HG03097 (cell line): Measurements from ENCODE around the gene TRMT112.
A peak's percentile ranks its signal among the peaks of the same experiment; 100 is the strongest.

ENCODE experiments used
- ATAC-seq: cut with Tn5 transposase; IDR thresholded peaks from one replicate; pipeline ENCODE4 v1.9.1; 2021; ENCODE audit not compliant: unreplicated experiment, low FRiP score

TRMT112 gene

DNA sequence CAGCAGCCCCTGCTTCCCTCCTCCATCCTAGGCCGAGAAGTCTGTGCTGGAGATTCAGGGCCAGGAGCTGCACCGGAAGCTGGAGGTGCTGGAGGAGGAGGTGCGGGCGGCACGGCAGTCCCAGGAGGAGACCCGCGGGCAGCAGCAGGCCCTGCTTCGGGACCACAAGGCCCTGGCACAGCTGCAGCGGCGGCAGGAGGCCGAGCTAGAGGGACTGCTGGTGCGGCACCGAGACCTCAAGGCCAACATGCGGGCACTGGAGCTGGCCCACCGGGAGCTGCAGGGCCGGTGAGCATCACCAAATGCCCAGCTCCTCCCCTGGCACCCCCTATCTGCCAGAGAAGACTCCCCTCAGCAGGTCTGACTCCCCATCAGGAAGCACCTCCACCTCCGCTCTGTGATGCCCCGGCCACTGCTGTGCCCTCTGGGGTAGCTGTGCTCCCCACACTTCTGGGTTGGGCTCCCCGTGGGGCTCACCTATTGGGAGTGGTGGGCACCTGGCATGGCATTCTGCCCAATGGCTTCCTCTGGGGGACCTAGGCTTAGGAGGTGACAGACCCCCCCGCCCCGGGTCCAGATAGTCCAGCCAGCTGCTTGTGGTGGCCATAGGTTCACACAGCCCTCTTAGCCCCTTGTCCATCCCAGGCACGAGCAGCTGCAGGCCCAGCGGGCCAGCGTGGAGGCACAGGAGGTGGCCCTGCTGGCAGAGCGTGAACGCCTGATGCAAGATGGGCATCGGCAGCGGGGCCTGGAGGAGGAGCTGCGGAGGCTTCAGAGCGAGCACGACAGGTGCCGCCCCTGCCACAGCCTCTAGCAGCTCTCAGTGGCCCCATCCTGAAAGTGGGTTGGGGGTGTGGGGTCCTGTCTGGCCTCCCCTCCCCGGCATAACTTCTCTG lies 35.0 kb upstream of the TRMT112 start:
- no peak for ATAC-seq

DNA sequence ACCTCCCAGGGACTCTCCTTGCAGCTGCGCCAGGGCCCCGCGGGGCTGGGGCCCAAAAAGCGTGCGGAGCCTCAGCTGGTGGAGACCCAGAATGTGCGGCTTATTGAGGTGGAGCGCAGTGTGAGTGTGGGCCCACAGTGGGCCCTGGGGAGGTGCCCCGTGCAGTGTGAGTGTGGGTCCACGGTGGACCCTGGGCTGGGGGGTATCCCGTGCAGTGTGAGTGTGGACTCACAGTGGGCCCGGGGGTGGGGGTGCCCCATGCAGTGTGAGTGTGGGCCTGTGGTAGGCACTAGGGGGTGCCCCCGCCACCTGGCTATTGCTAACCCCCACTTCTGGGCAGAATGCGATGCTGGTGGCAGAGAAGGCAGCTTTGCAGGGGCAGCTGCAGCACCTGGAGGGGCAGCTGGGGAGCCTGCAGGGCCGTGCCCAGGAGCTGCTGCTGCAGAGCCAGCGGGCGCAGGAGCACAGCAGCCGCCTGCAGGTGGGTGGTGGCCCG lies 33.8 kb upstream of the TRMT112 start:
- ATAC-seq, result no peak

DNA sequence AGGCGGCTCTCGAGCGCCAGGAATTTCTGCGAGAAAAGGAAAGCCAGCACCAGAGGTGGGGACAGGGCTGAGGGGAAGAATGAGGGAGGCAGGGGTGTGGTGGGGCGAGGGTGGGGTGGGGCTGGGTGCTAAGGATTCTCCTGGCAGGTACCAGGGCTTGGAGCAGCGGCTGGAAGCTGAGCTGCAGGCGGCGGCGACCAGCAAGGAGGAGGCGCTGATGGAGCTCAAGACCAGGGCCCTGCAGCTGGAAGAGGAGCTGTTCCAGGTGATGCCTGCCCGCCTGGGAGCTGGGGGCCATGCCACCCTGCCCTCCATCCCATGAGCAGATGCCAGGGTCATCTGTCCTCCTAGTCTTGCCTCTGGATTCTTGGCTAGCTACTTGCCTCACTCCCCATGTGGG lies 32.0 kb upstream of the TRMT112 start:
- no peak for ATAC-seq

DNA sequence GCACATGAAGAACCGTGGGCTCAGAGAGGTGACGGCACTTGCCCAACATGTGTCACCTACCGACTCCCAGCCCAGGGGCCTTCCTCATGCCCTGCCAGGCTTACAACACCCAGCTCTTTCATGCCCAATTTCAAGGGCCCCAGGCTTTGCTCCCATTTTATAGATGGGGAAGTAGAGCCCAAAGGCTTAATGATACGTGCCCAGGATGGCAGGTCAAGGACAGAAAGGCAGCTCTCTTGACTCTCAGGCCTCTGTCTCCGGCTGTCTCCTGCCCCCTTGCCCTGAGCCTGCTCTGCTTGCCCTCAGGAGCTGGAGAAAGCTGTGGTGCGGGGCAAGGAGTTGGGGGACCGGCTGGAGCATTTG lies 31.6 kb upstream of the TRMT112 start:
- ATAC-seq, result no peak

DNA sequence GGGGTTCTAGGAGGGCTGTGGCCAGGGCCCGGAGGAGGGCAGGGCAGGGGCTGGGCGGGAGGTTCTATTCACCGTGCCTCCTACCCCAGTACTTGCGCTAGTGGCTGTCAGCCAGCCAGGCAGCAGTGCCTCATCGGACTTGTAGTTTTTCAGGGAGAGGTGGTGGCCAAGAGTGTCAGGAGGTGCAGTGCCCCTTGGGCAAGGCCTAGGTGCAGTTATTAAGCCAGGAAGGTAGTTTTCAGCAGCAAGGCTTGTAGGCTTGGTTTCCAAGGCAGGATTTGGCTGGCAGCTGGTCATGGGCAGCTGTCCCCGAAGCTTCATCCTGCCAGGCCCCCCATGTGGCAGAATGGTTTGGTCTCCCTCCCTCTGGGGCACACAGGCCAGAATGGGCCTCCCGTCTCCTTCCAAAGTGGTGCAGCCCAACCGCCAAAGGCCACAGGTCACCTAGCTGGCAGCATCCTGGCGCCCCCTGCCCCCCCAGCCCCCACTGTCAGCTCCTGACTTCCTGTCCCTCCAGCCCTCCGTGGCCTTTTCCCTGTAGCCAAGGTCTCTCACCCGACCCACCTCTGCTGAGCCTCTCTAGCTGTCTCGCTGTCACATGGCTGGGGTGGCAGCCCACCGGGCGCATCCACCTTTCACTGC lies 31.1 kb upstream of the TRMT112 start:
- ATAC-seq, result no peak

DNA sequence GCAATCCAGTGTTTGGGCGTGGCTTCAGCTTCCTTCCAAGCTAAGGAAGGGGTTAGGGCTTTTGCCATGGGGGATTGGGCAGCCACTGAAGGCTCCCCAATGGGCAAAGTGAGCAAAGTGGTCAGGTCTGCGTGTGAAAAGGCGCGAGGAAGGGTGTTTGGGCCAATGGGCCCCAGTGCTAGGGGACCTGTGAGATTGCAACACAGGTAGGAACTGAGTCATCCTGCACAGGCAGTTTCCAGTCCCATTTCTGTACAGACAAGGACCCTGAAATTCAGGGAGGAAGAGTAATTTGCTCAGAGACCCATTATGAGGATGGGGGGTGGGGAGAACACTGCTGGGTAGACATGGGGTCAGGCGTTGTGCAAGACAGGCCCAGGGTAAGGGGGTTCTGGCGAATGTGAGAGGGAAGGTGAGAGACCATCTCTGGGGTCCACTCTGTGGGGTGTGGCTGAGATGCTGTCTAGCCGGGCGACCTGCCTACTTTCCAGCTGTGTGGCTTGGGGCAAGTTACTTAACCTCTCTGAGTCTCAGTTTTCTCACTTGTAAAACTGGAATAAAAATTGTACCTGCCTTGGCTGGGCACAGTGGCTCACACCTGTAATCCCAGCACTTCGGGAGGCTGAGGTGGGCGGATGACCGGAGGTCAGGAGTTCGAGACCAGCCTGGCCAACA lies 30.0 kb upstream of the TRMT112 start:
- no peak for ATAC-seq

DNA sequence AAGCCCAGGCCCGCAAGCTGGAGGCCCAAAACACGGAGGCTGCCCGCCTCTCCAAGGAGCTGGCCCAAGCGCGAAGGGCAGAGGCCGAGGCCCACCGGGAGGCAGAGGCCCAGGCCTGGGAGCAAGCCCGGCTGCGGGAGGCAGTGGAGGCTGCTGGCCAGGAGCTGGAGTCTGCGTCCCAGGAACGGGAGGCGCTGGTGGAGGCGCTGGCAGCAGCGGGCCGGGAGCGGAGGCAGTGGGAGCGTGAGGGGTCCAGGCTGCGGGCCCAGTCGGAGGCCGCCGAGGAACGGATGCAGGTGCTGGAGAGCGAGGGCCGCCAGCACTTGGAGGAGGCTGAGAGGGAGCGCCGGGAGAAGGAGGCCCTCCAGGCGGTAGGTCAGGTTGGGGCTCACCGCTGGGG lies 27.4 kb upstream of the TRMT112 start:
- no peak for ATAC-seq

DNA sequence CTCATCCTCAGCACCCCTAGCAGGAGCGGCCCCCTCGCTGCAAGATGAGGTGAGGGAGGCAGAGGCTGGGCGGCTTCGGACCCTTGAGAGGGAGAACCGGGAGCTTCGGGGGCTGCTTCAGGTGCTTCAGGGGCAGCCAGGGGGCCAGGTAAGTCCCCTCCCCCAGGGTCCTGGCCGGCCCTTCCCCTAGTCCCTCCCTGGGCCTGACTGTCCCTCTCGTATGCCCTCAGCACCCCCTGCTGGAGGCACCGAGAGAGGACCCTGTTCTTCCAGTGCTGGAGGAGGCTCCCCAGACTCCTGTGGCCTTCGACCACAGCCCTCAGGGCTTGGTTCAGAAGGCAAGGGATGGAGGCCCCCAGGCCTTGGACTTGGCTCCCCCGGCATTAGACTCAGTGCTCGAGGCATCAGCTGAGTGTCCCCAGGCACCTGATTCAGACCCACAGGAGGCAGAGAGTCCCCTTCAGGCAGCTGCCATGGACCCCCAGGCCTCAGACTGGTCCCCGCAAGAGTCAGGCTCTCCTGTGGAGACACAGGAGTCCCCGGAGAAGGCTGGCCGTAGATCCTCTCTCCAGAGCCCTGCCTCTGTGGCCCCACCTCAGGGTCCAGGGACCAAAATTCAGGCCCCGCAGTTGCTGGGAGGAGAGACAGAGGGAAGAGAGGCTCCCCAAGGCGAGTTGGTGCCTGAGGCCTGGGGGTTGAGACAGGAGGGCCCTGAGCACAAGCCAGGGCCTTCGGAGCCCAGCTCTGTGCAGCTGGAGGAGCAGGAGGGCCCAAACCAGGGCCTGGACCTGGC lies 26.6 kb upstream of the TRMT112 start:
- no peak for ATAC-seq

DNA sequence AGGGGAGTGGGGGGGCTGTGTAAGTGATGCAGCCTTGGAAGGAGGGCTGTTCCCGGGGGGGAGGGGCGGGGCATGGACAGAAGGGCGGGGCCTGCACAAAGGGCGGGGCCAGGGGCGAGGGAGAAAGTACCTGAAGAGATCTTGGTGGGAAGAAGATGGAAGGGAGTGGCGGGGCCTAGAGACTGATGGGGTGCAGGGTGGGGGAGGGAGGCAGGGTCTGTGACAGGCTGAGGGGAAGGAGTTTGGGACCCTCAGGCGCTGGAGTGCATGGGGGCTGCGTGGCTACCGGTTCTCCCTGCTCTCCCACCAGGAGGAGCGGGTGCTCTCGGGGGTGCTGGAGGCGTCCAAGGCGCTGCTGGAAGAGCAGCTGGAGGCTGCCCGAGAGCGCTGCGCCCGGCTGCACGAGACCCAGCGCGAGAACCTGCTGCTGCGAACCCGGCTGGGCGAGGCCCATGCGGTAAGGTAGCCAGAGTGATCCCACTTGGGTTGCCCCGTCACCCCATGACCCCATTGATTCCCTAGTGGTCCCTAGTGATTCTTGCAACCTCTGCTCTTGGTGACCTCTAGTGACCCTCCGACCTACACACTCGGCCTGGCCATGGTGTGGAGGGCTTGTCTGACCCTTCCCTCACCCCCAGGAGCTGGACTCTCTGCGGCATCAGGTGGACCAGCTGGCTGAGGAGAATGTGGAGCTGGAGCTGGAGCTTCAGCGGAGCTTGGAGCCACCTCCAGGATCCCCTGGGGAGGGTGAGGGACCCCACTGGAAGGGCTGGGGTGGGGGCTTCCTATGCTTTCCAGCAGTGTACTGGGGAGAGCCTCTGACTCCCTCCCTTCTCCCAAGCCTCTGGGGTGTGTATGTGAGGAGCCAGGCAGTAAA lies 25.7 kb upstream of the TRMT112 start:
- no peak for ATAC-seq

DNA sequence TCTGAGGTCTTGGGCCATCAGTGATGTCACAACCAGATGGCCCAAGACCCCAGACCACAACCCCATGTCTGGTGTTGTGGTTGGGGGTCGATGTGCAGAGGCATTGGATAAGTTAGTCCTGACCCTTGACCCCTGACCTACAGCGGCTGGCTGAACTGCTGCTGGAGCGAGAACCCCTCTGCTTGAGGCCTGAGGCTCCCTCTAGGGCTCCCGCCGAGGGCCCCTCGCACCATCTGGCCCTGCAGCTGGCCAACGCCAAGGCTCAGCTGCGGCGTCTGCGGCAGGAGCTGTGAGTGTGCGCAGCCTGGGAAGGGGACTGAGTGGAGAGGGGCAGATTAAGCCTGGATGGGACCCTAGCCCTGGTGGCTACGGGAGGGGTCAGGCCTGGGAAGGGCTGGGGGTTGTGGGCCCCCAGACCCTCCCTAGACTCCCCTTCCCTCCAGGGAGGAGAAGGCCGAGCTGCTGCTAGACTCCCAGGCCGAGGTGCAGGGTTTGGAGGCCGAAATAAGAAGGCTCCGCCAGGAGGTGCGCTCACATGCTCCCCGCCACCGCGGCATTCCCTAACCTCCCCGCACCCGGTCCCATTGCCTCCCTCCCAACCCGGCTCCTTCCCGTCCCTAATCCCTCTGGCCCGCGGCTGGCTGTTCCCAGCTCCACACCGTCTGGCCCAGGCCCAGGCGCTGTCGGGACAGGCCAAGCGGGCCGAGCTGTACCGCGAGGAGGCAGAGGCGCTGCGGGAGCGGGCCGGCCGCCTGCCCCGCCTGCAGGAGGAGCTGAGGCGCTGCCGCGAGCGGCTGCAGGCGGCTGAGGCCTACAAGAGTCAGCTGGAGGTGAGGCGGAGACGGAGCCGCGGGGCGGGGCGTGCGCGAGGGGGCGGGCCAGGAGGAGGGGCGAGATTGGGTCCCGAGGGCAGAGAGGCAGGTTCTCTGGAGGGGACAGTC lies 24.8 kb upstream of the TRMT112 start:
- ATAC-seq, result no peak

DNA sequence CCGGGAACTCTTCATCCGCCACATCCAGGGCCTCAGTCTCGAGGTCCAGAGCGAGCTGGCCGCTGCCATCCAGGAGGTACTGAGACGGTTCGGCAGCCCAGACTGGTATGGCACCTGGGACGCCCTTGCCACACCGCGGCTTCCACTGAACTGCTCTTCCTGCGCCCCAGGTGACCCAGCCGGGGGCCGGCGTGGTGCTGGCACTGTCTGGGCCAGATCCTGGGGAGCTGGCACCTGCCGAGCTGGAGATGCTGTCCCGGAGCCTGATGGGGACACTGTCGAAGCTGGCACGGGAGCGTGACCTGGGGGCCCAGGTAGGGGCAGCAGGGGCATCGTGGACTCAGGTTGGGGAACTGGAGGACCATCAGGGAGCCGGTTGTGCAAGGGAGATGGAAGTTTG lies 24.1 kb upstream of the TRMT112 start:
- no peak for ATAC-seq

DNA sequence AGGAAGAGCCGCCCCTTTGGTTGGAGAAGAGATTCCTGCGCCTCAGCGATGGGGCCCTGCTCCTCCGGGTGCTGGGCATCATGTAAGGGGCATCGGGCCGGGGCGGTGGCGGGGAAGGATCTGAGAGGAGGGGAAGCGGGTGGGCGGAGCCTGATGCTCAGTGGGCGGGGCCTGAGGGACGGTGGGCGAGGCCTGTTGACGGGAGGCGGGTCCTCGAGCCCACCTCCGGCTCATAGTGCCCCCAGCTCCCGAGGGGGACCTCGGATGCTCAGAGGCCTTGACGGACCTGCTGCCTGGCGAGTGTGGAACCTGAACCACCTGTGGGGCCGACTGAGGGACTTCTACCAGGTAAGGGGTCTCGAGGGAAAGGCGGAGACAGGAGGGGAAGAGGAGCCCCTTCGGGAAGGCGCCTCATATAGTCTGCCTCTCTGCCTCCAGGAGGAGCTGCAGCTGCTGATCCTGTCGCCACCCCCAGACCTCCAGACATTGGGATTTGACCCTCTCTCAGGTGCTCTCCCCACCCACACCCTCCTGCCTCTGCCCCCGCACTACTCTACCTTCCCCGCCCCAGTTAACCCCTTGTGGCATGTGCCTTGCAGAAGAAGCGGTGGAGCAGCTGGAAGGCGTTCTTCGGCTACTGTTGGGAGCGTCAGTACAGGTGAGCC lies 23.4 kb upstream of the TRMT112 start:
- peak; percentile 31 for ATAC-seq

DNA sequence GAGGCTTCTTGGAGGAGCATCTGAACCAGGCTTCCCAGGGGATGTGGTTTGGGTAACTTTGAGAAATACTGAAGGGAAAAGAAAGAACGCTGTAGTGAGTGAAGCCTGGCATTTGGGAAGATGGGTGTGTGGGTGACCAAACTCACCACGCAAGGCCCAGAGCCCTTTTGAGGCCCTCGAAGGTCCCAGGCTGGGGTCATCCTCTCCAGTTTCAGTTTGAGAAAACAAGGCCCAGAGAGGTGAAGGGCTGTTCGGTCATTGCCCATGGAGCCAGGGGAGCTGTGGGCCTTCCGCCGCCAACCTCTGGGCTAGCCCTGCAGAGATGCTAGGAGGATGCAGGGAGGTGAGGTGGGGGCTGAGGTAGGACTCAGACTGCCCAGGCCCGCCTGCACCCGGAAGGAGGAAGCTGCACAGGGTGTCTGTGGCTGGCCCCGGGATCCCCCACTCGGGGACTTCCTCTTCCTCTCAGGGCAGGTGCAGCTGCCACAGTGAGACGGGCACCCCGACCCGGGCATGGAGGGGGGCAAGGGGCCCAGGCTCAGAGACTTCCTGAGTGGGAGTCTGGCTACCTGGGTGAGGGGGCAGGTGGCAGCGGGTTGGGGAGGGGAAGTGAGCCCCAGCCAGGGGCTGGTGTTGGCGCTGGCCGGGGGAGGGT lies 22.5 kb upstream of the TRMT112 start, which contains the start of gene CCDC88B:
Gene CCDC88B (plus strand): TSS at position 451 of the 655 bp plus-strand sequence. CDS start 63 bp downstream, at position 514.
- ATAC-seq, result no peak

DNA sequence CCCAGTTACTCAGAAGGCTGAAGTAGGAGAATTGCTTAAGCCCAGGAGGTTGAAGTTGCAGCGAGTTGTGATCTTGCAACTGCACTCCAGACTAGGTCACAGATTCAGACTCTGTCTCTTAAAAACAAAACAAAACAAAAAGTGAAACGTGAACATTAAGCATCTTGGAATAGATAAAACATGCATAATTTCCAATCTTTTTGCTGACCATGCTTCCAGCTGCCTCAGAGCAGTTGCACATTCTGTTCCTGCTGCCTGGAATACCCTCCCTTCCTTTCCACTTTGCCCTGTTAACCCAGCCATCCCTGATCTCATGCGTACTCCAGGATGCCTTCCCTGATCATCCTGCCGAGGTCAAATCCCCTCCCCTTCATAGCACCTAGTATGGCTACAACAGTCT lies 21.9 kb upstream of the TRMT112 start:
- no peak for ATAC-seq

DNA sequence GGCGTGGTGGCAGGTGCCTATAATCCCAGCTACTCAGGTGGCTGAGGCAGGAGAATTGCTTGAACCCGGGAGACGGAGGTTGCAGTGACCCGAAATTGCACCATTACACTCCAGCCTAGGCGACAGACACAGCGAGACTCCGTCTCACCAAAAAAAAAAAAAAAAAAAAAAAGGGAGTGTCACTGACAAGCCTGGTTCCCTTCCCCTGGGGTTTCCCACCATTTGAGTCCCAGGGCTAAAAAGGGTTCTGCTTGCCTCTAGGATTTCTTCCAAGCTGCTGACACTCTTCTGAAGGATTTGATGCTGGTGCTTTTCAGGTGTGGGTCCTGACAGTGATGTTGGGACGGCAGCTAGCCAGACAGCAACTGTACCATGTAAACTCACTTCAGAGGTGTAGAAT lies 21.4 kb upstream of the TRMT112 start:
- no peak for ATAC-seq

DNA sequence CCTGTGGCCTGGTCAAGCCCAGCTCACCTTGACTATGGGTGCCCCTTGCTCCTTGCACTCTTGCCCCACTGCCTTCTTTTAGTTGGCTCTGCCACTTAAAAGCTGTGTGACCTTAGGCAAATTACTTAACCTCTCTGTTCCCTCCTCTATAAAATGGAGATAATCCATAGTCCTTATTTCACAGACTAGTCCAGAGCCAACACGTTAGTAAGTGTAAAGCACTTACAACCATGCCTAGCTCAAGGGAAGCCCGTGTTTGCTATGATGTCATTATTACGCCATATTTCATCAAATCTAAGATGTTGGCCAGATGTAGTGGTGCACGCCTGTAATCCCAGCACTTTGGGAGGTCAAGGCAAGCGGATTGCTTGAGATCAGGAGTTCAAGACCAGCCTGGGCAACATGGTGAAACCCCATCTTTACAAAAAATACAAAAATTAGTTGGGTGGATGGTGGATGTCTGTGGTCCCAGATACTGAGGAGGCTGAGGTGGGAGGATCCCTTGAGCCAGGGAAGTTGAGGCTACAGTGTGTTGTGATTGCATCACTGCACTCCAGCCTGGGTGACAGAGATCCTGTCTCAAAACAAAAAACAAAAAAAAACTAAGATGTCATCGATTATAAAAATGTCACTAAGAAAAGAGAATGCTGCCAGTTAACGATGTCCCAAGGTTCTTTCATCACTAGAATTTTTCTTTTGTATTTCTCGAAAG lies 20.3 kb upstream of the TRMT112 start:
- no peak for ATAC-seq
